GM12878 (cell line): ENCODE data around the gene SIRPD. TPM values are rescaled to one million over a fixed set of nuclear protein-coding genes. Genes with fewer than 3 reads are reported as not detected.

Experiments used
- ATAC-seq: fragments of 200-7000 bp; cut with Tn5 transposase; 3 replicates; pipeline ENCODE4 v1.9.1; 2020; ENCODE audit warnings: mild to moderate bottlenecking, moderate library complexity
- BruUV-seq: library from RNA; stranded (reverse); fragments of 400-500 nt; replicated peaks from 2 replicates; lab custom pipeline; 2021; lab: Mats Ljungman, UMichigan
- CTCF ChIA-PET: fragments of 300-600 bp; sonication (Branson Sonifier 250); formaldehyde crosslinking; extraction: SDS; loops from one replicate; lab custom pipeline; 2021; ENCODE audit warnings: inconsistent platforms; lab: Yijun Ruan, JAX
- POLR2A ChIA-PET: fragments of 350-600 bp; formaldehyde crosslinking; extraction: SDS; loops from one replicate; lab custom pipeline; 2021; ENCODE audit warnings: inconsistent platforms; lab: Charles Lee
- RAD21 ChIA-PET: fragments of 300-600 bp; sonication (Branson Sonifier 250); formaldehyde crosslinking; loops from one replicate; lab custom pipeline; 2023; ENCODE audit warnings: antibody characterized with exemption; ENCODE audit not compliant: unreplicated experiment; lab: Charles Lee
- SMC1A ChIA-PET: fragments of 300-600 bp; sonication (Branson Sonifier 250); formaldehyde crosslinking; loops from one replicate; lab custom pipeline; 2023; ENCODE audit not compliant: unreplicated experiment, uncharacterized antibody; lab: Charles Lee
- DNase-seq: peaks from one replicate; pipeline ENCODE4 v3.0.0-alpha.2; 2011; ENCODE audit warnings: low read depth, low spot score
- FAIRE-seq: peaks from 3 replicates; lab custom pipeline; 2011; peaks lifted over from hg19 to GRCh38; lab: Jason Lieb, UNC
- H2AFZ ChIP-seq: 2 replicates; pipeline ENCODE4 v1.6.0; 2011; ENCODE audit warnings: low read depth, low read length, control low read depth; ENCODE audit not compliant: control insufficient read depth
- H3K27ac ChIP-seq: 2 replicates; pipeline ENCODE4 v1.5.1; 2011; ENCODE audit warnings: control low read depth; ENCODE audit not compliant: control insufficient read depth, insufficient read depth
- H3K27me3 ChIP-seq, 2 experiments: replicated peaks in 1 of 2; 2 replicates each; pipeline versions ENCODE4 v1.6.0 to v1.6.1; 2011; ENCODE audit warnings: low read length in 1 of 2; ENCODE audit not compliant: control insufficient read depth in 2 of 2, insufficient read depth in 2 of 2
- H3K36me3 ChIP-seq, 2 experiments: 2 replicates each; pipeline ENCODE4 v1.5.1; 2011; ENCODE audit warnings: low read length in 1 of 2; ENCODE audit not compliant: control insufficient read depth in 2 of 2, insufficient read depth in 2 of 2
- H3K4me1 ChIP-seq: 2 replicates; pipeline ENCODE4 v1.6.1; 2011; ENCODE audit warnings: mild to moderate bottlenecking, low read length, moderate library complexity, mixed read lengths; ENCODE audit not compliant: control insufficient read depth, insufficient read depth
- H3K4me2 ChIP-seq: 2 replicates; pipeline ENCODE4 v1.6.0; 2011; ENCODE audit warnings: control low read depth; ENCODE audit not compliant: control insufficient read depth, insufficient read depth
- H3K4me3 ChIP-seq: fragments of 200-600 bp; sonication (generic); 2 replicates; pipeline ENCODE4 v1.5.1; 2016
- H3K79me2 ChIP-seq: 2 replicates; pipeline ENCODE4 v1.6.0; 2011; ENCODE audit warnings: low read length; ENCODE audit not compliant: control insufficient read depth, insufficient read depth
- H3K9ac ChIP-seq: 2 replicates; pipeline ENCODE4 v1.8.0; 2011; ENCODE audit warnings: low read length, control low read depth, mixed read lengths; ENCODE audit not compliant: control insufficient read depth, insufficient read depth
- H3K9me3 ChIP-seq: replicated peaks from 3 replicates; pipeline ENCODE4 v1.5.1; 2011; ENCODE audit warnings: mild to moderate bottlenecking, low read length; ENCODE audit not compliant: control insufficient read depth, insufficient read depth
- H4K20me1 ChIP-seq: 2 replicates; pipeline ENCODE4 v1.6.0; 2011; ENCODE audit not compliant: control insufficient read depth, insufficient read depth
- BHLHE40 ChIP-seq, 2 experiments: fragments of 450-650 bp in 1 of 2; IDR thresholded peaks; 2 replicates each; pipeline ENCODE4 v1.6.1; 2011 to 2017; ENCODE audit warnings: low read depth in 2 of 2, borderline replicate concordance in 1 of 2, improper control_type of control experiment in 1 of 2, low read length in 1 of 2, mild to moderate bottlenecking in 1 of 2
- CREM ChIP-seq: IDR thresholded peaks from 2 replicates; pipeline ENCODE4 v1.6.1; 2014; ENCODE audit warnings: antibody characterized with exemption, low read depth
- EGR1 ChIP-seq, 2 experiments: IDR thresholded peaks; 1 replicate in 1 of 2; 2 replicates in 1 of 2; pipeline ENCODE4 v1.6.1; 2011 to 2012; ENCODE audit warnings: low read depth in 2 of 2, low read length in 2 of 2, borderline replicate concordance in 1 of 2, mild to moderate bottlenecking in 1 of 2, moderate library complexity in 1 of 2
- EZH2 ChIP-seq: IDR thresholded peaks from 2 replicates; pipeline ENCODE4 v1.6.1; 2012; ENCODE audit warnings: low read depth, mild to moderate bottlenecking, control low read depth, inconsistent platforms, low read length, borderline replicate concordance; ENCODE audit not compliant: control insufficient read depth
- FOXK2 ChIP-seq: fragments of 450-650 bp; IDR thresholded peaks from 2 replicates; pipeline ENCODE4 v1.6.1; 2017; ENCODE audit warnings: mild to moderate bottlenecking, moderate library complexity
- NFYB ChIP-seq: IDR thresholded peaks from 2 replicates; pipeline ENCODE4 v1.6.1; 2011; ENCODE audit warnings: low read depth, mild to moderate bottlenecking, low read length, improper control_type of control experiment, moderate library complexity; ENCODE audit not compliant: insufficient read depth
- NR2C2 ChIP-seq: IDR thresholded peaks from 2 replicates; pipeline ENCODE4 v1.6.1; 2011; ENCODE audit warnings: borderline replicate concordance, low read depth; ENCODE audit not compliant: control insufficient read depth, insufficient read length
- PAX5 ChIP-seq: IDR thresholded peaks from 2 replicates; pipeline ENCODE4 v1.6.1; 2011; ENCODE audit warnings: low read depth, low read length, borderline replicate concordance
- PML ChIP-seq: IDR thresholded peaks from 2 replicates; pipeline ENCODE4 v1.6.1; 2012; ENCODE audit warnings: low read length, inconsistent platforms
- RAD21 ChIP-seq: IDR thresholded peaks from 2 replicates; pipeline ENCODE4 v1.6.1; 2011; ENCODE audit warnings: mild to moderate bottlenecking, low read depth, low read length, moderate library complexity; ENCODE audit not compliant: insufficient read depth
- RCOR1 ChIP-seq: conservative IDR thresholded peaks from 2 replicates; pipeline ENCODE4 v1.6.1; 2012; ENCODE audit warnings: low read depth, low read length, improper control_type of control experiment
- SMAD5 ChIP-seq: IDR thresholded peaks from 2 replicates; pipeline ENCODE4 v1.6.1; 2016; ENCODE audit warnings: antibody characterized with exemption, low read depth
- SRF ChIP-seq, 2 experiments: IDR thresholded peaks; 2 replicates each; pipeline ENCODE4 v1.6.1; 2011; ENCODE audit warnings: low read depth in 2 of 2, low read length in 2 of 2, mild to moderate bottlenecking in 1 of 2, moderate library complexity in 1 of 2
- YY1 ChIP-seq: IDR thresholded peaks from 2 replicates; pipeline ENCODE4 v1.6.1; 2011; ENCODE audit warnings: low read depth, mild to moderate bottlenecking, low read length
- WGBS: methylation state at CpG from one replicate; pipeline ENCODE4 v1.1.6; 2016; ENCODE audit warnings: low lambda C conversion rate; ENCODE audit not compliant: insufficient replicate concordance, insufficient coverage; ENCODE audit errors: missing lambda C conversion rate; 5-methylcytosine and 5-hydroxymethylcytosine counted together
- in situ Hi-C: fragments of 300-500 bp; cut with MboI; formaldehyde crosslinking; loops from 9 replicates; pipeline ENCODE4 v1.14.3; 2018; ENCODE audit warnings: mixed read lengths
- intact Hi-C: fragments of 100-400 bp; cut with micrococcal nuclease; formaldehyde crosslinking; loops from one replicate; pipeline ENCODE4 v1.14.2; 2022; ENCODE audit not compliant: unreplicated experiment
- polyA plus RNA-seq, 11 experiments: library from polyadenylated mRNA; depleted of rRNA in 4 of 11; unstranded in 6 of 11; stranded (reverse) in 5 of 11; fragments of >200 nt; fragmentation: Nextera tagmentation in 4 of 11; fragmentation: Illumina TruSeq in 1 of 11; extraction: Ambion mirVana in 4 of 11; extraction: Trizol in 1 of 11; gene quantifications; 1 replicate in 1 of 11; 2 replicates in 10 of 11; pipeline versions ENCODE4 v1.2.1 to v1.2.3, GENCODE V29; 2011 to 2016; ENCODE audit warnings: inconsistent platforms in 2 of 11, missing spikeins in 2 of 11, low read depth in 1 of 11
- total RNA-seq, 4 experiments: library from RNA; depleted of rRNA in 3 of 4; stranded (reverse); fragments of >200 nt in 3 of 4; fragmentation: Illumina TruSeq in 1 of 4; extraction: Trizol in 1 of 4; gene quantifications; 2 replicates each; pipeline versions ENCODE4 v1.2.1 to v1.2.3, GENCODE V29; 2013 to 2021
- TF ChIP-seq, protein P1 (sequence below): fragments of 150-350 bp; IDR thresholded peaks from 2 replicates; pipeline ENCODE4 v1.6.1; 2014; ENCODE audit warnings: mild to moderate bottlenecking, low read depth, low read length

Gene SIRPD
- total and polyA plus RNA-seq, 10 of the 15 experiments (the other 5 are each of a cell fraction or from before 2014, with no cell fraction given): 0.10 to 1.6 (median 0.88) TPM

DNA sequence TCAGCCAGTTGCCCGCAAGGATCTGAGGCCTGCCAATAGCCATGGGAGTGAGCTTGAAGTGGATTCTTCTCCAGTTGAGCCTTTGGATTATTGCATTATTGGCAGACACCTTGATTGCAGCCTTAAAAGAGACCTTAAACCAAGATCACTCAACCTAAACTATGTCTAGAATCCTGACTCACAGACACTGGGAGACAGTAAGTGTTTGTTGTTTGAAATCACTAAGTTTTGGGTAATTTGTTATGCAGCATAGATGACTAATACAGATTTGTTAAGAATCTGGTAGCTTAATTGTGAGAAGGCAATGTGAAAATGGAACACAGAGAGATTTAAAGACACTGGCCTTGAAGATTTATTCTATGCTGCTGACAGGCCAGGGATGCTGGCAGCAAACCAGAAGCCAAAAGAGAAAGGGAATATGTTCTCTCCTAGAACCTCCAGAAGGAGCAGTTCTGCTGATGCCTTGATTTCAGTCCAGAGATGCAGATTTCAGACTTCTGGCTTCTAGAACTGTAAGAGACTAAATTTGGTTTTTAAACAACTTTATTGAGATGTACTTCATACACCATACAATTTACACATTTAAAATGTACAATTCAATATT, 17.6 kb downstream of the SIRPD start:
- no peaks in the 10 kb centered on the region for H3K9me3 ChIP-seq
- H3K9ac ChIP-seq: no peak overlapping the region
- peaks cover 34% of the 10 kb centered on the region for H3K4me1 ChIP-seq
- RAD21 ChIA-PET: interaction anchor here (1.1 kb wide), 1 partner anchor 224 kb away, joined by 3 read pairs; no protein-coding TSS in a partner anchor
- DNase-seq (no peak), ATAC-seq (no peak), FAIRE-seq (no peak)
- no TSS peak for BruUV-seq
- no peaks in the 10 kb centered on the region for H3K27me3 ChIP-seq
- in situ Hi-C loops (no loop called here), intact Hi-C loops (no loop called here)
- no peak overlapping the region for H3K4me2 ChIP-seq
- CTCF ChIA-PET: interaction anchor here (1.3 kb wide), 1 partner anchor 9 kb away, joined by 4 read pairs; no protein-coding TSS in a partner anchor
- SMC1A ChIA-PET: interaction anchor here (0.8 to 3.7 kb wide), 8 partner anchors 12 to 224 kb away, joined by 3 to 37 read pairs (median 4); partner anchors contain the start of gene SIRPD
- no peaks in the 10 kb centered on the region for H3K36me3 ChIP-seq
- no peak overlapping the region for H3K4me3 ChIP-seq
- 91% methylated on average over 1 of the region's 1 CpG for WGBS
- TF ChIP-seq PAX5 (no peak), SRF (IDR thresholded peaks at IDR 0.05; ENCODE audit: low read depth in 2 of 2, low read length in 2 of 2) (no peak), FOXK2 (no peak), EZH2 (no peak)
- POLR2A ChIA-PET: no interaction called here
- no peaks in the 10 kb centered on the region for H3K79me2 ChIP-seq
- no peak overlapping the region for H3K27ac ChIP-seq
- no peaks in the 10 kb centered on the region for H4K20me1 ChIP-seq
- H2AFZ ChIP-seq: no peak overlapping the region

DNA sequence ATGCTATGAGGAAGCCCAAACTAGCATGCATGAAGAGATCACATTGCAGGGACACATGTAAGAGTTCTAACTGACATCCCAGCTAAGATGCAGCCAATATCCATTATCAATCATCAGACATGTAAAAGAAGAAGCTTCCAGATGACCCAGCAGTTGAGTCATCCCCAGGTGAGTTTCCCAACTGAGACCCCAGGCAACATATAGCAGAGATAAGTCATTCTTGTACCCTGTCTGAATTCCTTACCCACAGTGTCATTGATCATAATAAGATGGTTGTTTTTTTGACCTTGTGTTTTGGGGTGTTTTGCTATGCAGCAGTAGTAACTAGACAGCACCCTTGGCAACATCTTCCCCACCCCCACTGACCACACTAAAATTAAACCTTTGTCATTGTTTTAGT, 18.9 kb downstream of the SIRPD start:
- no peaks in the 10 kb centered on the region for H3K36me3 ChIP-seq
- ChIA-PET CTCF (interaction anchor here (0.7 to 2.0 kb wide), 3 partner anchors 30 to 226 kb away, joined by 3 to 7 read pairs (median 5); no protein-coding TSS in a partner anchor), RAD21 (interaction anchor here (1.1 to 1.4 kb wide), 2 partner anchors 28 to 128 kb away, joined by 4 to 7 read pairs; no protein-coding TSS in a partner anchor), SMC1A (interaction anchor here (0.7 to 3.7 kb wide), 10 partner anchors 9 to 233 kb away, joined by 3 to 37 read pairs (median 4); no protein-coding TSS in a partner anchor), POLR2A (no interaction called here)
- no peak overlapping the region for H3K4me3 ChIP-seq
- no peak for FAIRE-seq
- no peaks in the 10 kb centered on the region for H3K79me2 ChIP-seq
- H2AFZ ChIP-seq: no peak overlapping the region
- H4K20me1 ChIP-seq: no peaks in the 10 kb centered on the region
- no peaks in the 10 kb centered on the region for H3K27me3 ChIP-seq
- no peak overlapping the region for H3K9ac ChIP-seq
- intact Hi-C loops: no loop called here
- no peak for DNase-seq
- in situ Hi-C loops: no loop called here
- no peak for ATAC-seq
- H3K27ac ChIP-seq: no peak overlapping the region
- H3K9me3 ChIP-seq: no peaks in the 10 kb centered on the region
- peaks cover 38% of the 10 kb centered on the region for H3K4me1 ChIP-seq
- no peak overlapping the region for H3K4me2 ChIP-seq
- no TSS peak for BruUV-seq
- TF ChIP-seq CREM: no peak
- no peak for TF ChIP-seq NR2C2
- no peak for TF ChIP-seq RAD21
- no peak for TF ChIP-seq PAX5
- no peak for TF ChIP-seq BHLHE40 (IDR thresholded peaks at IDR 0.05; ENCODE audit: borderline replicate concordance in 1 of 2, low read depth in 2 of 2, low read length in 1 of 2)
- TF ChIP-seq SMAD5: no peak
- TF ChIP-seq, protein P1, sequence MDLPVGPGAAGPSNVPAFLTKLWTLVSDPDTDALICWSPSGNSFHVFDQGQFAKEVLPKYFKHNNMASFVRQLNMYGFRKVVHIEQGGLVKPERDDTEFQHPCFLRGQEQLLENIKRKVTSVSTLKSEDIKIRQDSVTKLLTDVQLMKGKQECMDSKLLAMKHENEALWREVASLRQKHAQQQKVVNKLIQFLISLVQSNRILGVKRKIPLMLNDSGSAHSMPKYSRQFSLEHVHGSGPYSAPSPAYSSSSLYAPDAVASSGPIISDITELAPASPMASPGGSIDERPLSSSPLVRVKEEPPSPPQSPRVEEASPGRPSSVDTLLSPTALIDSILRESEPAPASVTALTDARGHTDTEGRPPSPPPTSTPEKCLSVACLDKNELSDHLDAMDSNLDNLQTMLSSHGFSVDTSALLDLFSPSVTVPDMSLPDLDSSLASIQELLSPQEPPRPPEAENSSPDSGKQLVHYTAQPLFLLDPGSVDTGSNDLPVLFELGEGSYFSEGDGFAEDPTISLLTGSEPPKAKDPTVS: no peak
- no peak for TF ChIP-seq YY1
- no peak for TF ChIP-seq EGR1 (IDR thresholded peaks at IDR 0.05; ENCODE audit: borderline replicate concordance in 1 of 2, low read depth in 2 of 2, low read length in 2 of 2)
- no peak for TF ChIP-seq PML
- TF ChIP-seq RCOR1: no peak
- TF ChIP-seq NFYB: no peak
